Measurements from ENCODE around the gene METAP1D.
A peak's percentile ranks its signal among the peaks of the same experiment; 100 is the strongest.

The METAP1D gene

GRCh38 chr2:172087780-172088244 is 88.1 kb downstream of the METAP1D start:
- no peak overlapping the region for H3K27ac ChIP-seq
- H3K4me3 ChIP-seq = peak overlapping the region; percentile 75
- TF ChIP-seq, protein P1, sequence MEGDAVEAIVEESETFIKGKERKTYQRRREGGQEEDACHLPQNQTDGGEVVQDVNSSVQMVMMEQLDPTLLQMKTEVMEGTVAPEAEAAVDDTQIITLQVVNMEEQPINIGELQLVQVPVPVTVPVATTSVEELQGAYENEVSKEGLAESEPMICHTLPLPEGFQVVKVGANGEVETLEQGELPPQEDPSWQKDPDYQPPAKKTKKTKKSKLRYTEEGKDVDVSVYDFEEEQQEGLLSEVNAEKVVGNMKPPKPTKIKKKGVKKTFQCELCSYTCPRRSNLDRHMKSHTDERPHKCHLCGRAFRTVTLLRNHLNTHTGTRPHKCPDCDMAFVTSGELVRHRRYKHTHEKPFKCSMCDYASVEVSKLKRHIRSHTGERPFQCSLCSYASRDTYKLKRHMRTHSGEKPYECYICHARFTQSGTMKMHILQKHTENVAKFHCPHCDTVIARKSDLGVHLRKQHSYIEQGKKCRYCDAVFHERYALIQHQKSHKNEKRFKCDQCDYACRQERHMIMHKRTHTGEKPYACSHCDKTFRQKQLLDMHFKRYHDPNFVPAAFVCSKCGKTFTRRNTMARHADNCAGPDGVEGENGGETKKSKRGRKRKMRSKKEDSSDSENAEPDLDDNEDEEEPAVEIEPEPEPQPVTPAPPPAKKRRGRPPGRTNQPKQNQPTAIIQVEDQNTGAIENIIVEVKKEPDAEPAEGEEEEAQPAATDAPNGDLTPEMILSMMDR (IDR thresholded peaks at IDR 0.05) = no peak
- DNase-seq (ENCODE audit: low spot score) = no peak

DNA sequence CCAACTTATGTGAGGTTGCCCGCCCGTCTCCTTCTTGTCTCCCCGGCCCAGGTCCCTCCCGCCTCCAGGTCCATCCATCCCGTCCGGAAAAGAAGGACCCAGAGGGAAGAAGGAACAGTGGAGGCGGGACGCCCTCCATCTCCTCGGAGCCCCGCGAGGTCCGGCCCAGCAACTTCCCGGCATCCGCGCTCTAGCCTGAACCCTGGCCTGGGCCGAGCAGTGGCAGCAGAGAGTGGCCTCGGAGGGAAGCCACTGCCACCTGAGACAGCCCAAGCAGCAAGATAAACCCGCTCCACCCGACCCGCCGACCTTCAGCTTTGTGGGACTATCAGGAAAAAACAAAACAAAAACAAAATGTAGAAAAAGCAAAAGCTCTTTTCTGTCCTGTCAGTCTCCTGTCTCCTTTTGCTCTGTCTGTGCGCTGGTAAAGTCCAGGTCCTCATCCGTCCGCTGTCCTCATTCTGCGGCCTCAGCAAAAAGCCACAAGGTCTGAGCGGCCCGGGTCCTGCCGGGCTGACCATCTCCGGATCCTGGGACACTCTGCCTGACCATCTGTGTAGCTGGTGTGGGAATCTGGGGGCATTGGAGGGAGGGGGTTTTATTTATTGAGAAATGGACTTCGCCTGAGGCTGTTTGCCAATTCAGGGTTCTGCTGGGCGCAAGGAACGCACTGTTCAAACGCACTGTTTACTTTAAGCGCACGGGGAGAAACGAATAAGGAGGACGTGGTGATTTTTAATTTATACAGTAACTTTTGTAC is 88.7 kb downstream of the METAP1D start:
- TF ChIP-seq, protein P1 (IDR thresholded peaks at IDR 0.05) = no peak

GRCh38 chr2:172089005-172089504 is 89.3 kb downstream of the METAP1D start:
- Histone ChIP-seq H3K27ac (no peak overlapping the region), H3K4me3 (no peak overlapping the region)
- TF ChIP-seq, protein P1 (IDR thresholded peaks at IDR 0.05) = no peak
- DNase-seq (ENCODE audit: low spot score) = no peak

More for the DNA sequence above, 88.7 kb downstream of the METAP1D start:
- Histone ChIP-seq H3K27ac (no peak overlapping the region), H3K4me3 (no peak overlapping the region)
- DNase-seq (ENCODE audit: low spot score) = no peak

GRCh38 chr2:172089633-172090032 is 89.9 kb downstream of the METAP1D start:
- TF ChIP-seq, protein P1 (IDR thresholded peaks at IDR 0.05) = no peak
- Histone ChIP-seq H3K4me3 (no peak overlapping the region), H3K27ac (no peak overlapping the region)
- no peak for DNase-seq (ENCODE audit: low spot score)

- TF ChIP-seq, protein P1 (IDR thresholded peaks at IDR 0.05) = no peak
- peak overlapping the region in 1 of 2 donors; percentile 42 for H3K27ac ChIP-seq
- no peak for DNase-seq (ENCODE audit: low spot score)
- no peak overlapping the region for H3K4me3 ChIP-seq
These were observed 90.5 kb downstream of the METAP1D start for GRCh38 chr2:172090044-172090961.

GRCh38 chr2:172091000-172091641 is 91.4 kb downstream of the METAP1D start:
- TF ChIP-seq, protein P1 (IDR thresholded peaks at IDR 0.05) = no peak
- Histone ChIP-seq H3K27ac (peak overlapping the region in 1 of 2 donors; percentile 42), H3K4me3 (no peak overlapping the region)
- no peak for DNase-seq (ENCODE audit: low spot score)
